GM12874 (cell line): Measurements from ENCODE around the gene OSMR.

ENCODE experiments used
- TF ChIP-seq, protein P1 (sequence below): IDR thresholded peaks from 2 replicates; pipeline ENCODE4 v1.5.1; 2011; ENCODE audit warnings: low read depth, mild to moderate bottlenecking, control low read depth, low read length, moderate library complexity; ENCODE audit not compliant: insufficient read depth

The OSMR gene

DNA sequence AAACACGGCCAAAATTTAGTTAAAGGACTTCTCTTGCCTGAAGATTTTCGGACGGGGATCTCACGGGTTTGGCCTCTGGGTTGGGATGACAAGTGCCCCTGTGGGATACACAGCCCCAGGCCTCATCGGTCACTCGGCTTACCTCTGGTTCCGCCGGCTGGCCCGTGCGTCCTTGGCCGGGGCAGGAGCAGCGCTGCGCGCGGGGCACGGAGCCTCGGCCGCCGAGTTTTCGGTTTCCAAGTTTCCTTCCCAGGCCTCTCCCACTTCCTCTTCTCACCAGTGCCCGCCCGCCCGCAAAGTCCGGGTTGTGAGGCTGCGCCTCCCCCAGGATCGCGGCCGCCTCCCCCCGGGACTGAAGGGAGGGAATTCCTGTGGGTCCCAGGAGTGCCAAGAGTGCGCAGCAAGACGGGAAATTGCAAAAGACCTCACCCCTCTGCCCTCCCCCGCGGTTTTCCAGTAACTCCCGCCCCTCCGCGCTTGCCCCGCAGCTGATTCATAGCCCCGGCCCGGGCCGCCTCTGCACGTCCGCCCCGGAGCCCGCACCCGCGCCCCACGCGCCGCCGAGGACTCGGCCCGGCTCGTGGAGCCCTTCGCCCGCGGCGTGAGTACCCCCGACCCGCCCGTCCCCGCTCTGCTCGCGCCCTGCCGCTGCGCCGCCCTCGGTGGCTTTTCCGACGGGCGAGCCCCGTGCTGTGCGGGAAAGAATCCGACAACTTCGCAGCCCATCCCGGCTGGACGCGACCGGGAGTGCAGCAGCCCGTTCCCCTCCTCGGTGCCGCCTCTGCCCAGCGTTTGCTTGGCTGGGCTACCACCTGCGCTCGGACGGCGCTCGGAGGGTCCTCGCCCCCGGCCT, at the start of gene OSMR:
TSS of gene OSMR (plus strand) at position 487 of the 853 bp plus-strand sequence. CDS start 23,033 bp downstream, outside the sequence.
- TF ChIP-seq, protein P1, sequence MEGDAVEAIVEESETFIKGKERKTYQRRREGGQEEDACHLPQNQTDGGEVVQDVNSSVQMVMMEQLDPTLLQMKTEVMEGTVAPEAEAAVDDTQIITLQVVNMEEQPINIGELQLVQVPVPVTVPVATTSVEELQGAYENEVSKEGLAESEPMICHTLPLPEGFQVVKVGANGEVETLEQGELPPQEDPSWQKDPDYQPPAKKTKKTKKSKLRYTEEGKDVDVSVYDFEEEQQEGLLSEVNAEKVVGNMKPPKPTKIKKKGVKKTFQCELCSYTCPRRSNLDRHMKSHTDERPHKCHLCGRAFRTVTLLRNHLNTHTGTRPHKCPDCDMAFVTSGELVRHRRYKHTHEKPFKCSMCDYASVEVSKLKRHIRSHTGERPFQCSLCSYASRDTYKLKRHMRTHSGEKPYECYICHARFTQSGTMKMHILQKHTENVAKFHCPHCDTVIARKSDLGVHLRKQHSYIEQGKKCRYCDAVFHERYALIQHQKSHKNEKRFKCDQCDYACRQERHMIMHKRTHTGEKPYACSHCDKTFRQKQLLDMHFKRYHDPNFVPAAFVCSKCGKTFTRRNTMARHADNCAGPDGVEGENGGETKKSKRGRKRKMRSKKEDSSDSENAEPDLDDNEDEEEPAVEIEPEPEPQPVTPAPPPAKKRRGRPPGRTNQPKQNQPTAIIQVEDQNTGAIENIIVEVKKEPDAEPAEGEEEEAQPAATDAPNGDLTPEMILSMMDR, result no peak

DNA sequence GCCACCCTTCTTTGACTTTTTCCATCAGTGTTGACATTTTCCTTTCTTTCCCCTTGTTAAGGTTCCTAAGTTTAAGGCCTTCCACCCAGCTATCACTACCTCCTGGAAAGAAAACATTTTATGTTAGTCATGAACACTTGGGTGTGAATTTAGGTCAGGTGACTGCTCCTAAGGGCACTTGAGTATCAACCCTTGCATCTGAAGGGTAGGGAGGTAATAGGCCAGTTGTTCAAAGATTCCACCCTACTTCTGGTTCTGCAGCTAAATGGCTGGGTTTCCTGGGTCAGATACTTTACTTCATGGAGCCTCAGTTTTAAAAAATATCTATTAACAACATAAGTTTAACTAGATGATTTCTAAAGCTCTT, 49.1 kb upstream of the OSMR start:
- TF ChIP-seq, protein P1, result no peak

DNA sequence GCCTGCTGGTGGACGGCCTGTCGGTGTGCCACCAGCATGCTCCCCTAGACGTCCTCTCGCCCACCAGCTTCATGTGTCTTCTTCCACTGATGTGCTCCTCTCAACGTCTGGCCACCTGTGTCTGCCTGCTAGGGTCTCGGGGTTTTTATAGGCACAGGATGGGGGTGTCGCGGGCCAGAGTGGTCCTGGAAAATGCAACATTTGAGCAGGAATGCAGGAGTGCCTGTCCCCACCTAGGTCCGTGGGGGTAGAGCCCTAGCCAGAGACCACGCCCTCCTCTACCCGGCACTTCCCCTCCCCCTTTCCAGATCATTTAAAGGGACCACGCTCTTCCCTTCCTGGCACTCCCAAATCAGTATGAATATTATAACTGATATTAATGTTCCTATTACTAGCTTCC, 48.0 kb upstream of the OSMR start:
- TF ChIP-seq, protein P1, result no peak

DNA sequence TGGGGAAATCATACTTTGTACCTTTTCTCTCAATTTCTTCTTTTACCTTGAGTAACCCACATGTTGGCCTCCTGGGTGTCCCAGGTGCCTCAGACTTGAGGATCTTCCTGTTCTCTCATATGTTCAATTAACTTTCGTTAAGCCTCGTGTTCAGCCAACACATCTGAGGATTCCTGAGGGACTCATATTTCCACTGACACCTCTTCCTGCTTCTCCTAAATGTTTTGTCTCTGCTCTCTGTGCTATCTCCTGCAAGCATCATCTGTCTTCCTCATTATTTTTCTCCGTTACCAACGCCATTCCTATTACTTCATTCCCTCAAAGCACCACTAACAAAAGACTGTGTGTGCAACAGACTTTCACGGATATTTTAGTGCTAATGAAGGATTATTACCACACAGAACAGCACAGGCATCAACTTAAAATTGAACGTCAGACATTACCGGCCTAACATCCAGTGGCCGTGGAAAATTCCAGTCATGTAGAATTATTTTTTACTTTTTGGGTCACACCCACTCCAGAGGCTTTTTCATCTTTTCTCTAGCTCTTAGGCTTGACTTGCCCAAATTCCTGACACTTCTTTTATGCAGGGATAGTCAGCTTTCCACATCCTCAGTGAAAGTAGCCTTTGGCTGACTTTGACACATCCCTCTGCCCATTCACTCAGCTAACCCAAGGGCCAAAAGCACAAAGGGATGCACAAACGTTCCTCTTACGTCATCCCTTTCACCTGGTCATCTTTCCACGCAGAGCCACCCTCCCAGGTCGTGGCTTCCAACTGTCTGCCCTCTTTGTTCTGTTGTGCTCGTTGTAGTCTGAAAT, 46.0 kb upstream of the OSMR start:
- TF ChIP-seq, protein P1, result no peak

DNA sequence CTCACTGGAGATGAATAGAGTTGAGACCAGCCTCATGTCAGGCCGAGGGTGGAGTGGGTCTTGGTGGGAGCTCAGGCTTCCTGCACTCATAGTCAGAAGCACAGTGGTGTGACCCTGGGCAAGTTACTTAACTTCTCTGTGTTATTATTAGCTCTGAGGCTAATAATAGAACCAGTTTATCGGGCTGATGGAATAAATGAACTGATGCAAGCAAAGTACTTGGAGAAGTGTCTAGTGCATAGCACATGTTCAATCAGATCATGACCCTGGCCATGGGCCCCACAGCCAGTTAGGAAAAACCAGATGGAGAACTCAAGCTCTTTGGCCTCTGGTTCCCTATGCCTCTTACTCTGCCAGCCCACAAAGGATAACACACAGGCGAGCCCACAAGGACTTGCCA, 45.3 kb upstream of the OSMR start:
- TF ChIP-seq, protein P1, result no peak

DNA sequence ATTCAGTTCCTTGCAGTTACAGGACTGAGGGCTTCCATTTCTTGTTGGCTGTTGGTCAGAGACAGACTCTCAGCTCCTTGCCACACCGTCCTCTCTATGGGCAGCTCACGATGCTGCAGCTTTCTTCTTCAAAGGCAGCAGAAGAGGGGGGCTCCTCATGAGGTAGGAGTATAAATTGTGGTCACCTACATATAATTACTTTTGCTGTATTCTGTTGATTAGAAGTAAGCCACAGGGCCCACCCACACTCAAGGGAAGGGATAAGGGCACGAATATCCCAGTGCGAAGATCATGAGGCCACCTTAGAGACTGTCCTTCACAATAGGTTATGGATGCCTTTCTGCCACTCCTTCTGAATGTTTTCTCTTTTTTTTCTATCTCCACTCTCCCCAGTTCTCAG, 43.7 kb upstream of the OSMR start:
- TF ChIP-seq, protein P1, result no peak

DNA sequence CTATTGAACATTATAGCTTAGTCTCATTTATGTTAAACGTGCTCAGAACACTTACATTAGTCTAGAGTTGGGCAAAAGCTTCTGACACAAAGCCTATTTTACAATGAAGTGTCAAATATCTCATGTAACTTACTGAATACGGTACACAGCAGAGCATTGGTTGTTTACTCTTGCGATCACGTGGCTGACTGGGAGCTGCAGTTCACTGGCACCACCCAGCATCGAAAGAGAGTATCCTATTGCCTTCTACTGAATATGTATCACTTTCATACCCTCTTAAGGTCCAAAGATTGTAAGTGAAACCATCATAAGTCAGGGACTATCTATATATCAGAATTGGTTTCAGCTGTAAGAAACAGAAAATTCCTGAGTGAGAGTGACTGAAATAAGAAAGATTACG, 42.6 kb upstream of the OSMR start:
- TF ChIP-seq, protein P1, result no peak
